ENCODE measurements around the gene PTPN2.

DNA sequence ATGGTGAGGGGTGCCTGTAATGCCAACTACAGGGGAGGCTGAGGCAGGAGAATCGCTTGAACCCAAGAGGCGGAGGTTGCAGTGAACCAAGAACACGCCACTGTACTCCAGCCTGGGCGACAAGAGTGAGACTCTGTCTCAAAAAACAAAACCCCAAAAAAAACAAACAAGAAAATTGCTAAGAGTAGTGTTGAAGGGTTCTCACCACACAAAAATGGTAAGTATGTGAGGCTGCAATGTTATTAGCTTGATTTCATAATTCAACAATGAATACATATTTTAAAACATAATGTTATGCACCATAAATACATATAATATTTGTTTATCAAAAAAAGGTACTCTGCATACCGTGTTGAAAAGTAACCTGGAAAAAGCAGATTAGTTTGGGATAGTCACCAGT, 135.4 kb downstream of the PTPN2 start:
- TF ChIP-seq, protein P1, sequence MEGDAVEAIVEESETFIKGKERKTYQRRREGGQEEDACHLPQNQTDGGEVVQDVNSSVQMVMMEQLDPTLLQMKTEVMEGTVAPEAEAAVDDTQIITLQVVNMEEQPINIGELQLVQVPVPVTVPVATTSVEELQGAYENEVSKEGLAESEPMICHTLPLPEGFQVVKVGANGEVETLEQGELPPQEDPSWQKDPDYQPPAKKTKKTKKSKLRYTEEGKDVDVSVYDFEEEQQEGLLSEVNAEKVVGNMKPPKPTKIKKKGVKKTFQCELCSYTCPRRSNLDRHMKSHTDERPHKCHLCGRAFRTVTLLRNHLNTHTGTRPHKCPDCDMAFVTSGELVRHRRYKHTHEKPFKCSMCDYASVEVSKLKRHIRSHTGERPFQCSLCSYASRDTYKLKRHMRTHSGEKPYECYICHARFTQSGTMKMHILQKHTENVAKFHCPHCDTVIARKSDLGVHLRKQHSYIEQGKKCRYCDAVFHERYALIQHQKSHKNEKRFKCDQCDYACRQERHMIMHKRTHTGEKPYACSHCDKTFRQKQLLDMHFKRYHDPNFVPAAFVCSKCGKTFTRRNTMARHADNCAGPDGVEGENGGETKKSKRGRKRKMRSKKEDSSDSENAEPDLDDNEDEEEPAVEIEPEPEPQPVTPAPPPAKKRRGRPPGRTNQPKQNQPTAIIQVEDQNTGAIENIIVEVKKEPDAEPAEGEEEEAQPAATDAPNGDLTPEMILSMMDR (IDR thresholded peaks at IDR 0.05; ENCODE audit: borderline replicate concordance, extremely low read depth, low read length, poor library complexity, severe bottlenecking), result no peak
- TF ChIP-seq EZH2 (IDR thresholded peaks at IDR 0.05; ENCODE audit: borderline replicate concordance, low read depth, low read length, severe bottlenecking), result no peak
